ENCODE measurements around the gene EQTN. TPM values are rescaled to one million over a fixed set of nuclear protein-coding genes. Genes with fewer than 3 reads are reported as not detected.

The EQTN gene
- total RNA-seq, 2 donors from 2014 or later: not detected

GRCh38 chr9:27328483-27328882, 31.5 kb upstream of the EQTN start:
- H3K27ac ChIP-seq (ENCODE audit: low read depth, low read length): no peak overlapping the region
- H3K27me3 ChIP-seq (ENCODE audit: control insufficient read depth, insufficient read depth, low read length, poor library complexity, severe bottlenecking): no peaks in the 10 kb centered on the region
- TF ChIP-seq CTCF (conservative IDR thresholded peaks at IDR 0.05): no peak
- H3K36me3 Mint-ChIP-seq (ENCODE audit: low read depth): no peaks in the 10 kb centered on the region
- no peak overlapping the region for H3K9ac ChIP-seq (ENCODE audit: extremely low read depth, low read length, poor library complexity, severe bottlenecking)
- no peak overlapping the region for H3K27ac Mint-ChIP-seq
- no peaks in the 10 kb centered on the region for H3K9me3 ChIP-seq (ENCODE audit: control insufficient read depth, low read length)
- H3K9me3 Mint-ChIP-seq: no peaks in the 10 kb centered on the region
- peaks cover 2% of the 10 kb centered on the region for H3K4me1 Mint-ChIP-seq
- no peak overlapping the region for H3K4me3 ChIP-seq (ENCODE audit: low read length)
- no peaks in the 10 kb centered on the region for H3K27me3 Mint-ChIP-seq (ENCODE audit: insufficient read depth)
- DNase-seq: no peak
- WGBS, 2 experiments (ENCODE audit: insufficient coverage in 1 of 2, insufficient read length in 1 of 2): 88% methylated on average over 3 of the region's 3 CpGs; no CpG with 5 or more reads in 1 of the 2 experiments
- H3K4me1 ChIP-seq (ENCODE audit: control insufficient read depth, insufficient read depth, low read length): no peaks in the 10 kb centered on the region
- no peaks in the 10 kb centered on the region for H3K36me3 ChIP-seq (ENCODE audit: control insufficient read depth, insufficient read depth, low read length)
- H3K4me3 Mint-ChIP-seq: no peak overlapping the region

DNA sequence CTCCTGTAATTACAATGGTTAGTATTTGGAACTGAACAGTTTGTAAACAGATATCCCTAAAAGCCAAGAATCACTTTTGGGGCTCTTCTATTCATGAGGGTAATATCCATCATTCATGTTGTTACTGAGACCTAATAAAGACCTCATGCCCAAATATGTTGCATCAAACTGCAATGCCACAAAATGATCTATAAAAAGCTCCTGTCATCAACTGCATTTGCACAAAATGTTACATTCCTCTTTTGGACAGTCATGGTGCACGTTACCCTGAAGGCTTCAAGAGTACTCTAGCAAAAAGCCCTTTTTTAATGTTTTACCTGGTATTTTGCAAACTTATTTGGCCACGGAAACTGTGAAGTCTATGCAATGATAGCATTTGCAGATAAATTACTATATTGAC, 14.2 kb upstream of the EQTN start:
- Histone ChIP-seq H3K4me1 (ENCODE audit: control insufficient read depth, insufficient read depth, low read length) (peaks cover 4% of the 10 kb centered on the region), H3K4me3 (ENCODE audit: low read length) (no peak overlapping the region), H3K36me3 (ENCODE audit: control insufficient read depth, insufficient read depth, low read length) (no peaks in the 10 kb centered on the region), H3K9ac (ENCODE audit: extremely low read depth, low read length, poor library complexity, severe bottlenecking) (no peak overlapping the region), H3K27me3 (ENCODE audit: control insufficient read depth, insufficient read depth, low read length, poor library complexity, severe bottlenecking) (no peaks in the 10 kb centered on the region), H3K27ac (ENCODE audit: low read depth, low read length) (no peak overlapping the region), H3K9me3 (ENCODE audit: control insufficient read depth, low read length) (no peaks in the 10 kb centered on the region)
- no peak for DNase-seq
- H3K27ac Mint-ChIP-seq: no peak overlapping the region
- no peak for TF ChIP-seq CTCF (conservative IDR thresholded peaks at IDR 0.05)
- no peak overlapping the region for H3K4me3 Mint-ChIP-seq
- no peaks in the 10 kb centered on the region for H3K9me3 Mint-ChIP-seq
- WGBS, 2 experiments (ENCODE audit: insufficient coverage in 1 of 2, insufficient read length in 1 of 2): 82 to 94% methylated on average over 1 to 2 of the region's 2 CpGs
- H3K36me3 Mint-ChIP-seq (ENCODE audit: low read depth): no peaks in the 10 kb centered on the region
- peaks cover 8% of the 10 kb centered on the region for H3K27me3 Mint-ChIP-seq (ENCODE audit: insufficient read depth)
- peaks cover 11% of the 10 kb centered on the region for H3K4me1 Mint-ChIP-seq

DNA sequence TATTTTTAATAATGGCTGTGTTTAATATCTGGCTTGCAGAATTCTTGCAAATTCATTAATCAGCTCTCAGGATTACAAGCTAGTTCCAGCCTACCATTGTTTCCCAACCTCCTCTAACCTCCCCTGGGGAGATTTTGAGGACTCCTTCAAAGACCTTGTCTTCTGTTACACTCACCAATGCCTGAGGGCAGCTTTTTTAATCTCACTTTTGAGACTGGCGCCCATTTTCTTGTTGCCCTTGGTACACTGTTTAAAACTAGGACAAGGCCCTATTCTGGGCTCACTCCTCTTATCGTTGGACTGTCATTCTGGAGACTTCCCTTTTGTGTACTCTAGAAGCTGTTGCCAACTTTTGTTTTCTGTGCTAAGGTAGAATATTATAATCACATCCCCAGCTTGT, 13.6 kb upstream of the EQTN start:
- no peak overlapping the region for H3K4me3 ChIP-seq (ENCODE audit: low read length)
- peaks cover 11% of the 10 kb centered on the region for H3K4me1 Mint-ChIP-seq
- no peak overlapping the region for H3K27ac Mint-ChIP-seq
- TF ChIP-seq CTCF (conservative IDR thresholded peaks at IDR 0.05): no peak
- peaks cover 14% of the 10 kb centered on the region for H3K27me3 Mint-ChIP-seq (ENCODE audit: insufficient read depth)
- WGBS, 2 experiments (ENCODE audit: insufficient coverage in 1 of 2, insufficient read length in 1 of 2): 57 to 64% methylated on average over 1 to 2 of the region's 2 CpGs
- no peaks in the 10 kb centered on the region for H3K36me3 ChIP-seq (ENCODE audit: control insufficient read depth, insufficient read depth, low read length)
- no peaks in the 10 kb centered on the region for H3K9me3 Mint-ChIP-seq
- peaks cover 4% of the 10 kb centered on the region for H3K4me1 ChIP-seq (ENCODE audit: control insufficient read depth, insufficient read depth, low read length)
- H3K36me3 Mint-ChIP-seq (ENCODE audit: low read depth): no peaks in the 10 kb centered on the region
- H3K9ac ChIP-seq (ENCODE audit: extremely low read depth, low read length, poor library complexity, severe bottlenecking): no peak overlapping the region
- DNase-seq: no peak
- no peak overlapping the region for H3K4me3 Mint-ChIP-seq
- H3K27ac ChIP-seq (ENCODE audit: low read depth, low read length): no peak overlapping the region
- H3K27me3 ChIP-seq (ENCODE audit: control insufficient read depth, insufficient read depth, low read length, poor library complexity, severe bottlenecking): no peaks in the 10 kb centered on the region
- no peaks in the 10 kb centered on the region for H3K9me3 ChIP-seq (ENCODE audit: control insufficient read depth, low read length)

All from endodermal cell (in vitro differentiated cells).